HepG2 (cell line): ENCODE measurements around the gene GRB10. TPM values are rescaled to one million over a fixed set of nuclear protein-coding genes. Genes with fewer than 3 reads are reported as not detected.

ENCODE experiments used
- ATAC-seq: fragments of 200-7000 bp; cut with Tn5 transposase; 3 replicates; pipeline ENCODE4 v1.9.1; 2020; ENCODE audit warnings: mild to moderate bottlenecking, moderate library complexity
- BruUV-seq: library from RNA; stranded (reverse); fragments of 400-500 nt; replicated peaks from 2 replicates; lab custom pipeline; 2021; lab: Mats Ljungman, UMichigan
- CTCF ChIA-PET: fragments of 300-600 bp; formaldehyde crosslinking; extraction: SDS; loops from one replicate; lab custom pipeline; 2021; ENCODE audit warnings: low total read pairs, inconsistent platforms, low intra/inter-chr PET ratio; lab: Yijun Ruan, JAX
- POLR2A ChIA-PET: fragments of 350-600 bp; sonication (Branson Sonifier 250); formaldehyde crosslinking; loops from one replicate; lab custom pipeline; 2020; ENCODE audit warnings: antibody characterized with exemption, inconsistent platforms; lab: Yijun Ruan, JAX
- DNase-seq: peaks from one replicate; pipeline ENCODE4 v3.0.0-alpha.2; 2015; ENCODE audit warnings: low spot score
- FAIRE-seq: peaks from 3 replicates; lab custom pipeline; 2011; peaks lifted over from hg19 to GRCh38; lab: Jason Lieb, UNC
- H2AFZ ChIP-seq: one replicate; pipeline ENCODE4 v1.6.1; 2011; ENCODE audit warnings: low read length, inconsistent platforms
- H3K27ac ChIP-seq: fragments of 300-600 bp; 3 replicates; pipeline ENCODE4 v1.8.0; 2011; ENCODE audit warnings: mixed run types, mild to moderate bottlenecking, mixed read lengths, low read length, inconsistent platforms; ENCODE audit not compliant: insufficient read depth; ENCODE audit errors: extremely low read length
- H3K27me3 ChIP-seq, 2 experiments: fragments of 200-600 bp in 1 of 2; 2 replicates in 1 of 2; 3 replicates in 1 of 2; pipeline versions ENCODE4 v1.6.0 to v1.8.0; 2011; ENCODE audit warnings: low read length in 2 of 2, mild to moderate bottlenecking in 2 of 2, moderate library complexity in 2 of 2, inconsistent platforms in 1 of 2; ENCODE audit not compliant: insufficient read depth in 2 of 2, control insufficient read depth in 1 of 2
- H3K36me3 ChIP-seq, 2 experiments: fragments of 200-600 bp in 1 of 2; replicated peaks in 1 of 2; 2 replicates in 1 of 2; 3 replicates in 1 of 2; pipeline versions ENCODE4 v1.5.1 to v1.8.0; 2011; ENCODE audit warnings: low read length in 2 of 2, inconsistent platforms in 1 of 2; ENCODE audit not compliant: insufficient read depth in 2 of 2, control insufficient read depth in 1 of 2
- H3K4me1 ChIP-seq: 2 replicates; pipeline ENCODE4 v1.5.1; 2012; ENCODE audit warnings: low read length, inconsistent platforms; ENCODE audit not compliant: insufficient read depth
- H3K4me2 ChIP-seq: 2 replicates; pipeline ENCODE4 v1.6.0; 2011; ENCODE audit warnings: low read depth, low read length, inconsistent platforms
- H3K4me3 ChIP-seq, 3 experiments: fragments of 200-600 bp in 1 of 3; sonication (generic), shearing (Covaris generic) in 1 of 3; replicated peaks in 1 of 3; 2 replicates each; pipeline ENCODE4 v1.5.1; 2011 to 2016; ENCODE audit warnings: low read length in 3 of 3, inconsistent platforms in 2 of 3, low read depth in 2 of 3, mild to moderate bottlenecking in 2 of 3, control low read depth in 1 of 3, mixed read lengths in 1 of 3; ENCODE audit not compliant: insufficient read depth in 1 of 3
- H3K79me2 ChIP-seq: one replicate; pipeline ENCODE4 v1.6.1; 2011; ENCODE audit warnings: low read length, inconsistent platforms; ENCODE audit not compliant: insufficient read depth
- H3K9ac ChIP-seq: 2 replicates; pipeline ENCODE4 v1.6.0; 2011; ENCODE audit warnings: mild to moderate bottlenecking, low read depth, low read length, inconsistent platforms; ENCODE audit not compliant: insufficient read depth
- H3K9me3 ChIP-seq: 2 replicates; pipeline ENCODE4 v1.5.1; 2012; ENCODE audit warnings: mild to moderate bottlenecking, low read length
- H4K20me1 ChIP-seq: 2 replicates; pipeline ENCODE4 v1.6.0; 2011; ENCODE audit warnings: inconsistent platforms, mild to moderate bottlenecking, low read length, moderate library complexity; ENCODE audit not compliant: insufficient read depth
- BRD4 ChIP-seq: sonication (generic); formaldehyde crosslinking; IDR thresholded peaks from 2 replicates; pipeline ENCODE4 v1.4.0; 2020; ENCODE audit warnings: missing genetic modification reagents
- HNF4A ChIP-seq: sonication (generic); formaldehyde crosslinking; IDR thresholded peaks from 2 replicates; pipeline ENCODE4 v1.4.0; 2020; ENCODE audit warnings: missing genetic modification reagents
- MYC ChIP-seq: sonication (generic); formaldehyde crosslinking; IDR thresholded peaks from 2 replicates; pipeline ENCODE4 v1.9.0; 2021; ENCODE audit warnings: missing genetic modification reagents, borderline replicate concordance
- NFKB2 ChIP-seq: sonication (generic); formaldehyde crosslinking; IDR thresholded peaks from 2 replicates; pipeline ENCODE4 v1.4.0; 2020; ENCODE audit warnings: missing genetic modification reagents, borderline replicate concordance
- PHF5A ChIP-seq: IDR thresholded peaks from one replicate; pipeline ENCODE4 v1.6.1; 2018; ENCODE audit warnings: low read depth, missing genetic modification reagents; ENCODE audit not compliant: unreplicated experiment
- THRA ChIP-seq: sonication (generic); formaldehyde crosslinking; IDR thresholded peaks from 2 replicates; pipeline ENCODE4 v1.4.0; 2020; ENCODE audit warnings: missing genetic modification reagents, borderline replicate concordance
- ZBTB33 ChIP-seq: sonication (generic); formaldehyde crosslinking; IDR thresholded peaks from 2 replicates; pipeline ENCODE4 v1.4.0; 2020; ENCODE audit warnings: missing genetic modification reagents
- ZFP37 ChIP-seq: sonication (generic); formaldehyde crosslinking; IDR thresholded peaks from 2 replicates; pipeline ENCODE4 v1.4.0; 2020; ENCODE audit warnings: missing genetic modification reagents, borderline replicate concordance
- ZNF549 ChIP-seq: sonication (generic); formaldehyde crosslinking; IDR thresholded peaks from 2 replicates; pipeline ENCODE4 v1.5.0; 2020; ENCODE audit warnings: missing genetic modification reagents
- WGBS: methylation state at CpG from one replicate; pipeline ENCODE4 v1.1.6; 2017; ENCODE audit warnings: low lambda C conversion rate; 5-methylcytosine and 5-hydroxymethylcytosine counted together
- in situ Hi-C: cut with HindIII; loops from 2 replicates; pipeline ENCODE4 v1.10.0; 2017; ENCODE audit warnings: low pct_unique_long_range_greater_than_20kb; ENCODE audit not compliant: extremely low pct_ligation_motif_present
- intact Hi-C: fragments of 100-400 bp; cut with micrococcal nuclease; formaldehyde crosslinking; loops from one replicate; pipeline ENCODE4 v1.10.0; 2022; ENCODE audit not compliant: unreplicated experiment
- polyA plus RNA-seq, 8 experiments: library from polyadenylated mRNA; depleted of rRNA in 3 of 8; stranded (reverse) in 7 of 8; unstranded in 1 of 8; fragments of >200 nt; fragmentation: Illumina TruSeq in 4 of 8; extraction: Trizol in 4 of 8; gene quantifications; 2 replicates each; pipeline versions ENCODE4 v1.2.1 to v1.2.3, GENCODE V29; 2011 to 2016; ENCODE audit warnings: low read depth in 4 of 8, missing spikeins in 1 of 8, mixed read lengths in 1 of 8; ENCODE audit not compliant: insufficient read depth in 1 of 8
- total RNA-seq, 5 experiments: library from RNA; depleted of rRNA; stranded (reverse); fragments of >200 nt; fragmentation: Illumina TruSeq; extraction: Trizol; gene quantifications; 2 replicates each; pipeline ENCODE4 v1.2.3, GENCODE V29; 2016; ENCODE audit warnings: low read depth in 1 of 5
- TF ChIP-seq, protein P1 (sequence below): IDR thresholded peaks from 2 replicates; pipeline ENCODE4 v1.6.1; 2018; ENCODE audit warnings: missing genetic modification reagents
- TF ChIP-seq, protein P2 (sequence below): sonication (generic); formaldehyde crosslinking; IDR thresholded peaks from 2 replicates; pipeline ENCODE4 v1.8.0; 2022; ENCODE audit warnings: missing genetic modification reagents, mild to moderate bottlenecking, inconsistent platforms, borderline replicate concordance

The GRB10 gene
- total and polyA plus RNA-seq, 2 of the 13 experiments (the other 11 are each of a cell fraction or from before 2014, with no cell fraction given), result 4.0 to 6.8 TPM

- TF ChIP-seq PHF5A (no peak), BRD4 (no peak), THRA (CRISPR knock-in tag) (peak; percentile 16; the same call in 1 of the 2 replicates), MYC (no peak), NFKB2 (CRISPR knock-in tag) (no peak), ZNF549 (no peak)
- TF ChIP-seq, protein P1, sequence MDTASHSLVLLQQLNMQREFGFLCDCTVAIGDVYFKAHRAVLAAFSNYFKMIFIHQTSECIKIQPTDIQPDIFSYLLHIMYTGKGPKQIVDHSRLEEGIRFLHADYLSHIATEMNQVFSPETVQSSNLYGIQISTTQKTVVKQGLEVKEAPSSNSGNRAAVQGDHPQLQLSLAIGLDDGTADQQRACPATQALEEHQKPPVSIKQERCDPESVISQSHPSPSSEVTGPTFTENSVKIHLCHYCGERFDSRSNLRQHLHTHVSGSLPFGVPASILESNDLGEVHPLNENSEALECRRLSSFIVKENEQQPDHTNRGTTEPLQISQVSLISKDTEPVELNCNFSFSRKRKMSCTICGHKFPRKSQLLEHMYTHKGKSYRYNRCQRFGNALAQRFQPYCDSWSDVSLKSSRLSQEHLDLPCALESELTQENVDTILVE (CRISPR knock-in tag), result no peak
- TF ChIP-seq, protein P2, sequence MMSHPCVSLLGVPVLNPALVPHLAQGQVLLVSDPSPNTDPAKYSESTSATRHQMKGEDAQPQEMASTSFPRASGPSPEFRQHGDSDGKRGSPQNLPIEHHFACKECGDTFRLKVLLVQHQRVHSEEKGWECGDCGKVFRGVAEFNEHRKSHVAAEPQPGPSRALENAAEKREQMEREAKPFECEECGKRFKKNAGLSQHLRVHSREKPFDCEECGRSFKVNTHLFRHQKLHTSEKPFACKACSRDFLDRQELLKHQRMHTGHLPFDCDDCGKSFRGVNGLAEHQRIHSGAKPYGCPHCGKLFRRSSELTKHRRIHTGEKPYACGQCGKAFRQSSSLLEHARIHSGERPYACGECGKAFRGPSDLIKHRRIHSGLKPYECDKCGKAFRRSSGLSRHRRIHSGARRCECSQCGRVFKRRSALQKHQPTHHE (CRISPR knock-in tag), result no peak
Observed at GRCh38 chr7:50757703-50758390, 24.8 kb downstream of the GRB10 start (continued).

DNA sequence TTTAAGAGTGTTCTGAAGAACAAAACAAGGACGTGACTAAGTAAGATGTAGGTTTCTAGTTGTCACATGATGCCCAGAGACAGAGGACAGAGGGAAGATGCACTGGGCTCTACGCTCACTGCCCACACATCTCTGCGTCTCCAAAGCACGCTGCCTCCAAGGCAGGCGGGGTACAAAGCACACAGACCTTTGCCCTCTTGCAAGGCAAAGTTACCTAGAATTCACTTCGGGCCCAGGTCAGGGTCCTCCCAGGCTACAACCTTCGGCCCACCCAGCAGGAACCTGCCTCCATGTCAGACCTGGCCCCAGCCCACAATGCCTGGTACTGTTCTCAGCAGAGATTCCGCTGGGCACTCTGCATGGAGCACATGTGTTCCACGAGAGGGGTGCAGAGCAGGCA, 26.5 kb downstream of the GRB10 start:
- 61% methylated on average over 5 of the region's 9 CpGs for WGBS
- Histone ChIP-seq H2AFZ (no peak overlapping the region), H3K9ac (no peak overlapping the region), H3K4me1 (peaks cover 49% of the 10 kb centered on the region), H3K36me3 (no peaks in the 10 kb centered on the region), H3K27ac (no peak overlapping the region), H3K27me3 (no peaks in the 10 kb centered on the region), H3K9me3 (no peaks in the 10 kb centered on the region), H4K20me1 (no peaks in the 10 kb centered on the region), H3K4me2 (no peak overlapping the region), H3K79me2 (no peaks in the 10 kb centered on the region), H3K4me3 (no peak overlapping the region)
- DNase-seq (no peak), ATAC-seq (no peak), FAIRE-seq (no peak)
- TF ChIP-seq ZBTB33, result 0 out of 2 replicates have a peak, but pooled peaks have one; percentile 40
- peak; percentile 34; the same call in 1 of the 2 replicates for TF ChIP-seq HNF4A (CRISPR knock-in tag)
- TF ChIP-seq ZFP37 (CRISPR knock-in tag), result no peak
- ChIA-PET CTCF (no interaction called here), POLR2A (no interaction called here)
- no TSS peak for BruUV-seq
- intact Hi-C loops, result no loop called here
- in situ Hi-C loops, result no loop called here
